Measurements from ENCODE around the gene SLC9A3. TPM values are rescaled to one million over a fixed set of nuclear protein-coding genes. Genes with fewer than 3 reads are reported as not detected.

The SLC9A3 gene
- total and polyA plus RNA-seq, 2 of the 13 experiments (the other 11 are each of a cell fraction or from before 2014, with no cell fraction given): 1.5 to 1.8 TPM

DNA sequence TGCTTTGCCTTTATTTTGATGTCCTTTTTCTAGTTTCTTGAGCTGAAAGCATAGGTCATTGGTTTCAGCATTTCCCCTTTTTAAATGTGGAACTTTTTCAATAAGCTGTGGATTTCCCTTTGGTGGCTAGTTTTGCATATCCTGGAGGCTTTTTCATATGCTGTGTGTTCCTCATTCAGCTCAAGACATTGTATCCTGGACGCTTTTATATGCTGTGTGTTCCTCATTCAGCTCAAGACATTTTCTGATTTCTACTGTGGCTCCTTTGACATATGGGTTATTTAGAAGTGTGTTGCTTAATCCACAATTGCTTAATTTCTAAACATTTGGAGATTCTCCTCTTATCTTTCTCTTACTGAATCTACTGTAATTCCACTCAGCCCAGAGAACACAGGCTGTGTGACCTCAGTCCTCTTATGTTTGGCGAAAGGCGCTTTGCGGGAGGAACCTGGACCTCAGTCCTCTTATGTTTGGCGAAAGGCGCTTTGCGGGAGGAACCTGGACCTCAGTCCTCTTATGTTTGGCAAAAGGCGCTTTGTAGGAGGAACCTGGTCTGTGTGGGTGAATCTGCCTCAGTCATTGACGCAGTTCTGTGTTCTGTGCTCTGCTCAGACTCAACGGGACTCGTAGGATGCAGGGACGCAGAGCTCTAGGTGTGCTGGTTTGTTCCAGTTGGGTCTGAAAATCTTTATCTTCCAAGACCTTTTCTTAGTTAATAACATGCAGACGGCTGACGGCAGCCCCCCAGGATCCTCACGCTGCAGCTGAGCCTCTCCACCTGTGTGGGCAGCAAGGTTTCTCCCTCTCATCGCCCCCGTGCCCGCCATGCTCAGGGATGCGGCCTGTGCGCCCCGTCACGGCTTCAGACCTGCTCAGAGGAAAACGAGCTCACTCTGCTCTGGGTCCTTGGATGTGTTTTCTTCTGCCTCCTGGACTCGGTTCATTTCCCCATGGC lies 6.0 kb upstream of the SLC9A3 start (continued):
- TF ChIP-seq, protein P1, sequence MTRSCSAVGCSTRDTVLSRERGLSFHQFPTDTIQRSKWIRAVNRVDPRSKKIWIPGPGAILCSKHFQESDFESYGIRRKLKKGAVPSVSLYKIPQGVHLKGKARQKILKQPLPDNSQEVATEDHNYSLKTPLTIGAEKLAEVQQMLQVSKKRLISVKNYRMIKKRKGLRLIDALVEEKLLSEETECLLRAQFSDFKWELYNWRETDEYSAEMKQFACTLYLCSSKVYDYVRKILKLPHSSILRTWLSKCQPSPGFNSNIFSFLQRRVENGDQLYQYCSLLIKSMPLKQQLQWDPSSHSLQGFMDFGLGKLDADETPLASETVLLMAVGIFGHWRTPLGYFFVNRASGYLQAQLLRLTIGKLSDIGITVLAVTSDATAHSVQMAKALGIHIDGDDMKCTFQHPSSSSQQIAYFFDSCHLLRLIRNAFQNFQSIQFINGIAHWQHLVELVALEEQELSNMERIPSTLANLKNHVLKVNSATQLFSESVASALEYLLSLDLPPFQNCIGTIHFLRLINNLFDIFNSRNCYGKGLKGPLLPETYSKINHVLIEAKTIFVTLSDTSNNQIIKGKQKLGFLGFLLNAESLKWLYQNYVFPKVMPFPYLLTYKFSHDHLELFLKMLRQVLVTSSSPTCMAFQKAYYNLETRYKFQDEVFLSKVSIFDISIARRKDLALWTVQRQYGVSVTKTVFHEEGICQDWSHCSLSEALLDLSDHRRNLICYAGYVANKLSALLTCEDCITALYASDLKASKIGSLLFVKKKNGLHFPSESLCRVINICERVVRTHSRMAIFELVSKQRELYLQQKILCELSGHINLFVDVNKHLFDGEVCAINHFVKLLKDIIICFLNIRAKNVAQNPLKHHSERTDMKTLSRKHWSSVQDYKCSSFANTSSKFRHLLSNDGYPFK (CRISPR knock-in tag; IDR thresholded peaks at IDR 0.05; ENCODE audit: borderline replicate concordance): no peak

DNA sequence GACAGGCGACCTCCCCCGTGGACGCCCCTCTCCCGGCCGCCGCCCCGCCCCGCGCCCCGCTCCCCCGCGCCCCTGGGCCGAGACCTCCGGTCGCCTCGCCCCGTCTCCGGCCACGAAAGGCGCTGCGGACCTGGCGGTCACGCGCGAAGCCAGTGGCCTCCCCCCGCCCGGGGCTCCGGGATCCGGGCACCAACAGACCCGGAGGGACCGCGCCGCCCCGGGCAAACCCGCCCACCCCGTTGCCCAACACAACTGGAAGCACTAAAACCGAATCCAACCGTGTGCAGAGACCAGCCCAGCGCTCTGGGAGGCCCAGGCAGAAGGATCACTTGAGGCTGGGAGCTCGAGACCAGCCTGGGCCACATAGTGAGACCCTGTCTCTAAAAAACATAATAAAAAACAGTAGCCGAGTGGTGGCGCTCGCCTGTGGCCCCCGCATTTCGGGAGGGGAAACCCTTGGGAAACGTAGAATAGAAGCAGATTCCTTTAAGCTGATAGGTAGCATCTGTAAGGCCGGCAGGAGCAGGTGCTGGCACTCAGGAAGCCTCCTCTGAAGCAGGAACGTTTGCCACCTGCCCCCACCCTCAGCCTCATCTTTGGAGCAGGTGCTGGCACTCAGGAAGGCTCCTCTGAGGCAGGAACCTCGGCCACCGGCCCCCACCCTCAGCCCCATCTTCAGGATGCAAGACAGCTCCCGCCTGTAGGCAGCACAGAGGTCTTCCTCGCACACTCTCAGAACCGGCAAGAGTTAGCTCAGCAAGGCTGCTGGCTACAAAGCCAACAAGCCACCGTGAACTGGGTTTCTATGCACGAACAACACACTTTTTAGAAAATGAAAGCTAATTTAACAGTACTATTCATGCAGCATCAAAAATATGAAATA lies 4.6 kb upstream of the SLC9A3 start:
- H3K4me2 ChIP-seq (ENCODE audit: low read depth, low read length): no peak overlapping the region
- in situ Hi-C loops (cut with HindIII; ENCODE audit: extremely low pct_ligation_motif_present, low pct_unique_long_range_greater_than_20kb): no loop called here
- FAIRE-seq: no peak
- TF ChIP-seq KDM3A (CRISPR knock-in tag; IDR thresholded peaks at IDR 0.05; ENCODE audit: low read depth) (no peak), BHLHE40 (IDR thresholded peaks at IDR 0.05; ENCODE audit: low read length) (no peak), ZNF530 (CRISPR knock-in tag; IDR thresholded peaks at IDR 0.05; ENCODE audit: low read depth) (no peak), AGO2 (optimal IDR thresholded peaks at IDR 0.05; ENCODE audit: low read depth, low read length) (no peak), ZNF225 (CRISPR knock-in tag; IDR thresholded peaks at IDR 0.05) (no peak), RORA (CRISPR knock-in tag; IDR thresholded peaks at IDR 0.05) (no peak)
- TF ChIP-seq, protein P2, sequence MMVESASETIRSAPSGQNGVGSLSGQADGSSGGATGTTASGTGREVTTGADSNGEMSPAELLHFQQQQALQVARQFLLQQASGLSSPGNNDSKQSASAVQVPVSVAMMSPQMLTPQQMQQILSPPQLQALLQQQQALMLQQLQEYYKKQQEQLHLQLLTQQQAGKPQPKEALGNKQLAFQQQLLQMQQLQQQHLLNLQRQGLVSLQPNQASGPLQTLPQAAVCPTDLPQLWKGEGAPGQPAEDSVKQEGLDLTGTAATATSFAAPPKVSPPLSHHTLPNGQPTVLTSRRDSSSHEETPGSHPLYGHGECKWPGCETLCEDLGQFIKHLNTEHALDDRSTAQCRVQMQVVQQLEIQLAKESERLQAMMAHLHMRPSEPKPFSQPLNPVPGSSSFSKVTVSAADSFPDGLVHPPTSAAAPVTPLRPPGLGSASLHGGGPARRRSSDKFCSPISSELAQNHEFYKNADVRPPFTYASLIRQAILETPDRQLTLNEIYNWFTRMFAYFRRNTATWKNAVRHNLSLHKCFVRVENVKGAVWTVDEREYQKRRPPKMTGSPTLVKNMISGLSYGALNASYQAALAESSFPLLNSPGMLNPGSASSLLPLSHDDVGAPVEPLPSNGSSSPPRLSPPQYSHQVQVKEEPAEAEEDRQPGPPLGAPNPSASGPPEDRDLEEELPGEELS (CRISPR knock-in tag; IDR thresholded peaks at IDR 0.05): no peak
- TF ChIP-seq, protein P3, sequence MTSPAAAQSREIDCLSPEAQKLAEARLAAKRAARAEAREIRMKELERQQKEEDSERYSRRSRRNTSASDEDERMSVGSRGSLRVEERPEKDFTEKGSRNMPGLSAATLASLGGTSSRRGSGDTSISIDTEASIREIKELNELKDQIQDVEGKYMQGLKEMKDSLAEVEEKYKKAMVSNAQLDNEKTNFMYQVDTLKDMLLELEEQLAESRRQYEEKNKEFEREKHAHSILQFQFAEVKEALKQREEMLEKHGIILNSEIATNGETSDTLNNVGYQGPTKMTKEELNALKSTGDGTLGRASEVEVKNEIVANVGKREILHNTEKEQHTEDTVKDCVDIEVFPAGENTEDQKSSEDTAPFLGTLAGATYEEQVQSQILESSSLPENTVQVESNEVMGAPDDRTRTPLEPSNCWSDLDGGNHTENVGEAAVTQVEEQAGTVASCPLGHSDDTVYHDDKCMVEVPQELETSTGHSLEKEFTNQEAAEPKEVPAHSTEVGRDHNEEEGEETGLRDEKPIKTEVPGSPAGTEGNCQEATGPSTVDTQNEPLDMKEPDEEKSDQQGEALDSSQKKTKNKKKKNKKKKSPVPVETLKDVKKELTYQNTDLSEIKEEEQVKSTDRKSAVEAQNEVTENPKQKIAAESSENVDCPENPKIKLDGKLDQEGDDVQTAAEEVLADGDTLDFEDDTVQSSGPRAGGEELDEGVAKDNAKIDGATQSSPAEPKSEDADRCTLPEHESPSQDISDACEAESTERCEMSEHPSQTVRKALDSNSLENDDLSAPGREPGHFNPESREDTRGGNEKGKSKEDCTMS (CRISPR knock-in tag; conservative IDR thresholded peaks at IDR 0.05): no peak
- TF ChIP-seq, protein P4, sequence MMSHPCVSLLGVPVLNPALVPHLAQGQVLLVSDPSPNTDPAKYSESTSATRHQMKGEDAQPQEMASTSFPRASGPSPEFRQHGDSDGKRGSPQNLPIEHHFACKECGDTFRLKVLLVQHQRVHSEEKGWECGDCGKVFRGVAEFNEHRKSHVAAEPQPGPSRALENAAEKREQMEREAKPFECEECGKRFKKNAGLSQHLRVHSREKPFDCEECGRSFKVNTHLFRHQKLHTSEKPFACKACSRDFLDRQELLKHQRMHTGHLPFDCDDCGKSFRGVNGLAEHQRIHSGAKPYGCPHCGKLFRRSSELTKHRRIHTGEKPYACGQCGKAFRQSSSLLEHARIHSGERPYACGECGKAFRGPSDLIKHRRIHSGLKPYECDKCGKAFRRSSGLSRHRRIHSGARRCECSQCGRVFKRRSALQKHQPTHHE (CRISPR knock-in tag; IDR thresholded peaks at IDR 0.05; ENCODE audit: borderline replicate concordance): no peak

More for the DNA sequence above, 4.6 kb upstream of the SLC9A3 start:
- intact Hi-C loops (cut with micrococcal nuclease; ENCODE audit: unreplicated experiment): no loop called here
- H3K9ac ChIP-seq (ENCODE audit: insufficient read depth, low read depth, low read length): no peak overlapping the region
- 69% methylated on average over 52 of the region's 55 CpGs for WGBS (ENCODE audit: low lambda C conversion rate)
- peaks cover 54% of the 10 kb centered on the region for H3K4me1 ChIP-seq (ENCODE audit: insufficient read depth, low read length)
- no peak overlapping the region for H3K4me3 ChIP-seq (replicated peaks in 1 of 3; ENCODE audit: insufficient read depth in 1 of 3, low read depth in 2 of 3, low read length in 3 of 3)
- no peaks in the 10 kb centered on the region for H3K79me2 ChIP-seq (ENCODE audit: insufficient read depth, low read length)
- CTCF ChIA-PET (ENCODE audit: low intra/inter-chr PET ratio, low total read pairs): no interaction called here
- H2AFZ ChIP-seq (ENCODE audit: low read length): no peak overlapping the region
- no peak for DNase-seq (ENCODE audit: low spot score)
- no peaks in the 10 kb centered on the region for H3K9me3 ChIP-seq (ENCODE audit: low read length)
- no TSS peak for BruUV-seq (replicated peaks)
- H3K27me3 ChIP-seq (ENCODE audit: control insufficient read depth in 1 of 2, insufficient read depth in 2 of 2, low read length in 2 of 2): peaks cover 4 to 29% of the 10 kb centered on the region in 2 experiments; a peak in 4 of 5 replicates
- no peak overlapping the region for H3K27ac ChIP-seq (ENCODE audit: extremely low read length, insufficient read depth, low read length)
- POLR2A ChIA-PET: interaction anchor here (1.4 kb wide), 1 partner anchor 48 kb away, joined by 3 read pairs; no protein-coding TSS in a partner anchor
- no peaks in the 10 kb centered on the region for H3K36me3 ChIP-seq (replicated peaks in 1 of 2; ENCODE audit: control insufficient read depth in 1 of 2, insufficient read depth in 2 of 2, low read length in 2 of 2)
- H4K20me1 ChIP-seq (ENCODE audit: insufficient read depth, low read length): no peaks in the 10 kb centered on the region
- no peak for ATAC-seq

Measured in HepG2 (cell line).